ENCODE results near the gene ANKK1. TPM values are rescaled to one million over a fixed set of nuclear protein-coding genes. Genes with fewer than 3 reads are reported as not detected.

Gene ANKK1
- total and polyA plus RNA-seq, 9 of the 15 experiments (the other 6 are each of a cell fraction or from before 2014, with no cell fraction given), result not detected

DNA sequence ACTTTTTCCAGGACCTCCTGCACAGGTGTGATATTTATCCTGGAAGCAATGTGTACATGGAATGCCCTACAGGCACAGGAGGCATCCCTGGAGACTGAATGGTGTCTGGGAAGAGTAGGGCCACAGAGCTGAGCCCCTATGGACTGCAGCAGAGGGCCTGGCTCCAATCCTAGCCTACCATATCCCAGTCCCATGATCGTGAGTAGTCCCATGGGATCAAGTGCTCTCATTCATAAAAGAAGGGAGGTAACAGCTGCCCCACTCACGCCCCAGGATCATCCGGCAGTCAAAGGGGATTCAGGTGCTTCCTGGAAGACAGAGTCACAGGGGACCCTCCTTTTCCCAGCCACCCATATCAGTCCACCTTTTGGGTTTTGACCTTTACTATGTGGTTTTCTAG, 24.0 kb downstream of the ANKK1 start:
- Histone ChIP-seq H3K4me3 (no peak overlapping the region), H3K27me3 (ENCODE audit: control insufficient read depth in 2 of 2, insufficient read depth in 2 of 2, low read length in 2 of 2) (peaks cover 8 to 78% of the 10 kb centered on the region in 2 experiments; a peak in 3 of 5 replicates), H3K4me1 (replicated peaks in 1 of 2; ENCODE audit: control insufficient read depth in 2 of 2, insufficient read depth in 2 of 2, low read length in 2 of 2) (no peaks in the 10 kb centered on the region), H3K79me2 (ENCODE audit: control insufficient read depth, insufficient read depth, low read length) (no peaks in the 10 kb centered on the region), H2AFZ (ENCODE audit: low read depth, low read length) (no peak overlapping the region), H4K20me1 (replicated peaks; ENCODE audit: control insufficient read depth, insufficient read depth, low read length) (peaks cover 5% of the 10 kb centered on the region; the same call in 1 of the 2 replicates), H3K4me2 (ENCODE audit: insufficient read depth, low read length) (no peak overlapping the region), H3K9me3 (replicated peaks; ENCODE audit: control insufficient read depth, insufficient read depth, low read depth, low read length) (no peaks in the 10 kb centered on the region), H3K9me1 (ENCODE audit: control insufficient read depth, insufficient read depth, low read length) (no peaks in the 10 kb centered on the region), H3K9ac (ENCODE audit: insufficient read depth in 1 of 2, low read depth in 2 of 2, low read length in 2 of 2) (no peak overlapping the region), H3K27ac (ENCODE audit: extremely low read depth, low read depth, low read length) (no peak overlapping the region), H3K36me3 (ENCODE audit: control insufficient read depth, insufficient read depth, low read length) (no peaks in the 10 kb centered on the region)
- POLR2A ChIA-PET, result no interaction called here
- WGBS (ENCODE audit: insufficient coverage, low coverage, missing lambda C conversion rate), result 2% methylated on average over 3 of the region's 3 CpGs
- FAIRE-seq, result no peak
- TF ChIP-seq, protein P1, sequence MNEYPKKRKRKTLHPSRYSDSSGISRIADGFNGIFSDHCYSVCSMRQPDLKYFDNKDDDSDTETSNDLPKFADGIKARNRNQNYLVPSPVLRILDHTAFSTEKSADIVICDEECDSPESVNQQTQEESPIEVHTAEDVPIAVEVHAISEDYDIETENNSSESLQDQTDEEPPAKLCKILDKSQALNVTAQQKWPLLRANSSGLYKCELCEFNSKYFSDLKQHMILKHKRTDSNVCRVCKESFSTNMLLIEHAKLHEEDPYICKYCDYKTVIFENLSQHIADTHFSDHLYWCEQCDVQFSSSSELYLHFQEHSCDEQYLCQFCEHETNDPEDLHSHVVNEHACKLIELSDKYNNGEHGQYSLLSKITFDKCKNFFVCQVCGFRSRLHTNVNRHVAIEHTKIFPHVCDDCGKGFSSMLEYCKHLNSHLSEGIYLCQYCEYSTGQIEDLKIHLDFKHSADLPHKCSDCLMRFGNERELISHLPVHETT (CRISPR knock-in tag; conservative IDR thresholded peaks at IDR 0.05 in 1 of 2, IDR thresholded peaks at IDR 0.05 in 1 of 2), result no peak
- TF ChIP-seq ZNF124 (CRISPR knock-in tag; IDR thresholded peaks at IDR 0.05) (no peak), SAFB (IDR thresholded peaks at IDR 0.05; ENCODE audit: borderline replicate concordance, low read depth, low read length) (no peak), ZNF57 (CRISPR knock-in tag; IDR thresholded peaks at IDR 0.05) (no peak), HDAC8 (tag; IDR thresholded peaks at IDR 0.05) (no peak), ZNF717 (CRISPR knock-in tag; IDR thresholded peaks at IDR 0.05) (no peak), SMAD3 (CRISPR knock-in tag; conservative IDR thresholded peaks at IDR 0.05) (no peak), ZNF282 (CRISPR knock-in tag; IDR thresholded peaks at IDR 0.05) (no peak), RBM22 (IDR thresholded peaks at IDR 0.05; ENCODE audit: low read depth, low read length, poor library complexity, severe bottlenecking) (no peak), ZNF444 (CRISPR knock-in tag; IDR thresholded peaks at IDR 0.05) (no peak), ZNF766 (CRISPR knock-in tag; conservative IDR thresholded peaks at IDR 0.05) (no peak), POLR2B (IDR thresholded peaks at IDR 0.05; ENCODE audit: low read depth, partially characterized antibody) (no peak), FOXP1 (CRISPR knock-in tag; IDR thresholded peaks at IDR 0.05) (no peak)
- TF ChIP-seq, protein P2, sequence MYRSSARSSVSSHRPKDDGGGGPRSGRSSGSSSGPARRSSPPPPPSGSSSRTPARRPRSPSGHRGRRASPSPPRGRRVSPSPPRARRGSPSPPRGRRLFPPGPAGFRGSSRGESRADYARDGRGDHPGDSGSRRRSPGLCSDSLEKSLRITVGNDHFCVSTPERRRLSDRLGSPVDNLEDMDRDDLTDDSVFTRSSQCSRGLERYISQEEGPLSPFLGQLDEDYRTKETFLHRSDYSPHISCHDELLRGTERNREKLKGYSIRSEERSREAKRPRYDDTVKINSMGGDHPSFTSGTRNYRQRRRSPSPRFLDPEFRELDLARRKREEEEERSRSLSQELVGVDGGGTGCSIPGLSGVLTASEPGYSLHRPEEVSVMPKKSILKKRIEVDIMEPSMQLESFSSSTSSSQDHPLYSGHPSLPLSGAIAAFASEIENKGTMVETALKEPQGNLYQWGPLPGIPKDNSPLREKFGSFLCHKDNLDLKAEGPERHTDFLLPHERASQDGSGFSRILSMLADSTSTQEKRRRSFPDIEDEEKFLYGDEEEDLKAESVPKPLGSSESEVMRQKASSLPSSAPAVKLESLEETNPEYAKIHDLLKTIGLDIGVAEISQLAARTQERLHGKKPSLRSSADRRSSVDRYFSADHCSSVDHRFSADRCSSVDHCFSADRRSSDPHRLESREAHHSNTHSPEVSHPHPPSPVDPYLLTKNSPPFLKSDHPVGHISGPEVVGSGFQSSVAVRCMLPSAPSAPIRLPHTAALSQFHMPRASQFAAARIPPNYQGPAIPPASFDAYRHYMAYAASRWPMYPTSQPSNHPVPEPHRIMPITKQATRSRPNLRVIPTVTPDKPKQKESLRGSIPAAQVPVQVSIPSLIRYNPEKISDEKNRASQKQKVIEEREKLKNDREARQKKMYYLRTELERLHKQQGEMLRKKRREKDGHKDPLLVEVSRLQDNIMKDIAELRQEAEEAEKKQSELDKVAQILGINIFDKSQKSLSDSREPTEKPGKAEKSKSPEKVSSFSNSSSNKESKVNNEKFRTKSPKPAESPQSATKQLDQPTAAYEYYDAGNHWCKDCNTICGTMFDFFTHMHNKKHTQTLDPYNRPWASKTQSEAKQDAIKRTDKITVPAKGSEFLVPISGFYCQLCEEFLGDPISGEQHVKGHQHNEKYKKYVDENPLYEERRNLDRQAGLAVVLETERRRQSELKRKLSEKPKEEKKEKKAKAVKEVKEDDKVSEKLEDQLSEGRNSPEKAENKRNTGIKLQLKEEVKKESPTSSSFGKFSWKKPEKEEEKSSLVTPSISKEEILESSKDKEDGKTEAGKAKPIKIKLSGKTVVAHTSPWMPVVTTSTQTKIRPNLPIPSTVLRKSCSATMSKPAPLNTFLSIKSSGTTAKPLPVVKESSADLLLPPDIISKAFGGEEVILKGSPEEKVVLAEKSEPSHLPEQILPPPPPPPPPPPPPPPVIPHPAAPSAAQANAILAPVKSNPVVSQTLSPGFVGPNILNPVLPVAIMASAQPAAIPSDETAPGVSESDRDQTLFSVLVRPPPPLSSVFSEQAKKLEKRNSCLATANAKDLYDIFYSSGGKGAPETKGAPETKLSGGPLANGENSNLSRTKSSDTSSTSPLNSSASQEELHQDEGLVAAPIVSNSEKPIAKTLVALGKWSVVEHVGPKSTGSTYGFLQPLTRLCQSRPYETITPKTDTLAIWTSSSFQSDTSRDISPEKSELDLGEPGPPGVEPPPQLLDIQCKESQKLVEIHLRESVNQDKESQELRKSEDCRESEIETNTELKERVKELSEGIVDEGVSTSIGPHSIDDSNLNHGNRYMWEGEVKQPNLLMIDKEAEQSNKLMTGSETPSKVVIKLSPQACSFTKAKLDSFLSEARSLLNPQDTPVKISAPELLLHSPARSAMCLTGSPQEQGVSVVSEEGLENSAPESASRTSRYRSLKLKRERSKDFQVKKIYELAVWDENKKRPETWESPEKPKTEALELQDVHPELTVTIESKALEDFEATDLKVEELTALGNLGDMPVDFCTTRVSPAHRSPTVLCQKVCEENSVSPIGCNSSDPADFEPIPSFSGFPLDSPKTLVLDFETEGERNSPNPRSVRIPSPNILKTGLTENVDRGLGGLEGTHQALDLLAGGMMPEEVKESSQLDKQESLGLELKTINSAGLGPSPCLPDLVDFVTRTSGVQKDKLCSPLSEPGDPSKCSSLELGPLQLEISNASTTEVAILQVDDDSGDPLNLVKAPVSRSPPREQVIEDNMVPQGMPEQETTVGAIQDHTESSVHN (IDR thresholded peaks at IDR 0.05; ENCODE audit: borderline replicate concordance in 1 of 2, low read depth in 1 of 2), result no peak
- BruUV-seq (replicated peaks), result no TSS peak
- ATAC-seq, result no peak
- in situ Hi-C loops (cut with MboI) (no loop called here), intact Hi-C loops (cut with micrococcal nuclease) (no loop called here)
- DNase-seq (ENCODE audit: extremely low read depth in 1 of 4, low spot score in 3 of 4), result no peak
- CTCF ChIA-PET (ENCODE audit: low intra/inter-chr PET ratio), result no interaction called here
